HG03460 (cell line): ENCODE results near the gene WDR49.
"Not testable (repeated sequence)": the region's sequence is repeated elsewhere in the genome, so short reads cannot be mapped to it uniquely, and the experiment has no call there.

Experiments used
- ATAC-seq: cut with Tn5 transposase; IDR thresholded peaks from one replicate; pipeline ENCODE4 v1.9.1; 2021; ENCODE audit not compliant: unreplicated experiment

WDR49 gene

GRCh38 chr3:167615030-167615429 is 38.7 kb downstream of the WDR49 start:
- ATAC-seq, result no peak

- not testable (repeated sequence) for ATAC-seq
These were observed 39.5 kb downstream of the WDR49 start for GRCh38 chr3:167614196-167614595.

- ATAC-seq, result no peak
These were observed 42.0 kb downstream of the WDR49 start for GRCh38 chr3:167611718-167612117.

- no peak for ATAC-seq
These were observed 44.6 kb downstream of the WDR49 start for GRCh38 chr3:167609156-167609555.

- no peak for ATAC-seq
These were observed 46.9 kb downstream of the WDR49 start for GRCh38 chr3:167606836-167607235.

- no peak for ATAC-seq
These were observed 47.9 kb downstream of the WDR49 start for GRCh38 chr3:167605871-167606270.

GRCh38 chr3:167602041-167602440 is 51.7 kb downstream of the WDR49 start:
- ATAC-seq, result no peak

GRCh38 chr3:167587651-167588050 is 66.1 kb downstream of the WDR49 start:
- ATAC-seq, result no peak

GRCh38 chr3:167575000-167575600 is 78.6 kb downstream of the WDR49 start:
- no peak for ATAC-seq

GRCh38 chr3:167572991-167573390 is 80.8 kb downstream of the WDR49 start:
- ATAC-seq, result no peak

GRCh38 chr3:167568634-167569033 is 85.1 kb downstream of the WDR49 start:
- no peak for ATAC-seq

- no peak for ATAC-seq
These were observed 88.3 kb downstream of the WDR49 start for GRCh38 chr3:167565489-167565888.

GRCh38 chr3:167564612-167565011 is 89.1 kb downstream of the WDR49 start:
- ATAC-seq, result no peak

- no peak for ATAC-seq
These were observed 93.8 kb downstream of the WDR49 start for GRCh38 chr3:167559924-167560323.

GRCh38 chr3:167554898-167555297 is 98.8 kb downstream of the WDR49 start:
- ATAC-seq, result no peak

- no peak for ATAC-seq
These were observed 115.7 kb downstream of the WDR49 start for GRCh38 chr3:167538081-167538480.

- no peak for ATAC-seq
These were observed 132.8 kb downstream of the WDR49 start for GRCh38 chr3:167521006-167521355.

GRCh38 chr3:167520266-167521005 is 133.3 kb downstream of the WDR49 start:
- ATAC-seq, result no peak

- no peak for ATAC-seq
These were observed 145.8 kb downstream of the WDR49 start for GRCh38 chr3:167507954-167508353.

- no peak for ATAC-seq
These were observed 151.3 kb downstream of the WDR49 start for GRCh38 chr3:167502401-167502800.

GRCh38 chr3:167501941-167502340 is 151.8 kb downstream of the WDR49 start:
- ATAC-seq, result no peak

- ATAC-seq, result no peak
These were observed 155.8 kb downstream of the WDR49 start for GRCh38 chr3:167497903-167498302.

GRCh38 chr3:167493244-167493643 is 160.5 kb downstream of the WDR49 start:
- no peak for ATAC-seq
